ENCODE results near the gene SMIM21.

DNA sequence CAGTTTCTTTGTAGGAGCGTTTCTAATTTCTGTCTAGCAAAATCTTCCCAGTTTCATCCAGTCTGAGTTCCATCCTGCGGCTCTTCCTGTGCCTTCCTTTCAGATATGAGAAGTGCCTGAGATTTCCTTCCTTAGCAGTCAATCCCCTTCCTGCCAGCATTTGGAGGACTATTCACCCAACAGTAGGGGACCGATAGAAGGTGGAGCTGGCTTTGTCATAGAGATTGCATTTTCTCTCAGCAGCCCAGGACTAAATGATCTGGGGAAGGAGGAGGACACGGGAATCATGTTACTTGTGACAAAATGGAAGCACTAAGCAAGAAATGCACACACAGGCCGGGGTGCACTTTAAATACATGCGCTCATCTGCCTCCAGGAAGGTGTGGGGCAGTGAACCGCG lies 5.6 kb upstream of the SMIM21 start:
- TF ChIP-seq, protein P1, sequence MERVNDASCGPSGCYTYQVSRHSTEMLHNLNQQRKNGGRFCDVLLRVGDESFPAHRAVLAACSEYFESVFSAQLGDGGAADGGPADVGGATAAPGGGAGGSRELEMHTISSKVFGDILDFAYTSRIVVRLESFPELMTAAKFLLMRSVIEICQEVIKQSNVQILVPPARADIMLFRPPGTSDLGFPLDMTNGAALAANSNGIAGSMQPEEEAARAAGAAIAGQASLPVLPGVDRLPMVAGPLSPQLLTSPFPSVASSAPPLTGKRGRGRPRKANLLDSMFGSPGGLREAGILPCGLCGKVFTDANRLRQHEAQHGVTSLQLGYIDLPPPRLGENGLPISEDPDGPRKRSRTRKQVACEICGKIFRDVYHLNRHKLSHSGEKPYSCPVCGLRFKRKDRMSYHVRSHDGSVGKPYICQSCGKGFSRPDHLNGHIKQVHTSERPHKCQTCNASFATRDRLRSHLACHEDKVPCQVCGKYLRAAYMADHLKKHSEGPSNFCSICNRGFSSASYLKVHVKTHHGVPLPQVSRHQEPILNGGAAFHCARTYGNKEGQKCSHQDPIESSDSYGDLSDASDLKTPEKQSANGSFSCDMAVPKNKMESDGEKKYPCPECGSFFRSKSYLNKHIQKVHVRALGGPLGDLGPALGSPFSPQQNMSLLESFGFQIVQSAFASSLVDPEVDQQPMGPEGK (CRISPR knock-in tag; IDR thresholded peaks at IDR 0.05; ENCODE audit: borderline replicate concordance), result no peak
- no peak for TF ChIP-seq ZNF8 (CRISPR knock-in tag; IDR thresholded peaks at IDR 0.05)
- no peak for TF ChIP-seq ZFP3 (CRISPR knock-in tag; IDR thresholded peaks at IDR 0.05)
- TF ChIP-seq, protein P2, sequence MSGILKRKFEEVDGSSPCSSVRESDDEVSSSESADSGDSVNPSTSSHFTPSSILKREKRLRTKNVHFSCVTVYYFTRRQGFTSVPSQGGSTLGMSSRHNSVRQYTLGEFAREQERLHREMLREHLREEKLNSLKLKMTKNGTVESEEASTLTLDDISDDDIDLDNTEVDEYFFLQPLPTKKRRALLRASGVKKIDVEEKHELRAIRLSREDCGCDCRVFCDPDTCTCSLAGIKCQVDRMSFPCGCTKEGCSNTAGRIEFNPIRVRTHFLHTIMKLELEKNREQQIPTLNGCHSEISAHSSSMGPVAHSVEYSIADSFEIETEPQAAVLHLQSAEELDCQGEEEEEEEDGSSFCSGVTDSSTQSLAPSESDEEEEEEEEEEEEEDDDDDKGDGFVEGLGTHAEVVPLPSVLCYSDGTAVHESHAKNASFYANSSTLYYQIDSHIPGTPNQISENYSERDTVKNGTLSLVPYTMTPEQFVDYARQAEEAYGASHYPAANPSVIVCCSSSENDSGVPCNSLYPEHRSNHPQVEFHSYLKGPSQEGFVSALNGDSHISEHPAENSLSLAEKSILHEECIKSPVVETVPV (CRISPR knock-in tag; IDR thresholded peaks at IDR 0.05), result no peak
- TF ChIP-seq SNAI2 (CRISPR knock-in tag; IDR thresholded peaks at IDR 0.05), result no peak
